ENCODE measurements around the gene NINJ2. TPM values are rescaled to one million over a fixed set of nuclear protein-coding genes. Genes with fewer than 3 reads are reported as not detected.
A peak's percentile ranks its signal among the peaks of the same experiment; 100 is the strongest.

The NINJ2 gene
- total RNA-seq, 2 experiments from 2014 or later: 5.1 to 7.5 TPM

DNA sequence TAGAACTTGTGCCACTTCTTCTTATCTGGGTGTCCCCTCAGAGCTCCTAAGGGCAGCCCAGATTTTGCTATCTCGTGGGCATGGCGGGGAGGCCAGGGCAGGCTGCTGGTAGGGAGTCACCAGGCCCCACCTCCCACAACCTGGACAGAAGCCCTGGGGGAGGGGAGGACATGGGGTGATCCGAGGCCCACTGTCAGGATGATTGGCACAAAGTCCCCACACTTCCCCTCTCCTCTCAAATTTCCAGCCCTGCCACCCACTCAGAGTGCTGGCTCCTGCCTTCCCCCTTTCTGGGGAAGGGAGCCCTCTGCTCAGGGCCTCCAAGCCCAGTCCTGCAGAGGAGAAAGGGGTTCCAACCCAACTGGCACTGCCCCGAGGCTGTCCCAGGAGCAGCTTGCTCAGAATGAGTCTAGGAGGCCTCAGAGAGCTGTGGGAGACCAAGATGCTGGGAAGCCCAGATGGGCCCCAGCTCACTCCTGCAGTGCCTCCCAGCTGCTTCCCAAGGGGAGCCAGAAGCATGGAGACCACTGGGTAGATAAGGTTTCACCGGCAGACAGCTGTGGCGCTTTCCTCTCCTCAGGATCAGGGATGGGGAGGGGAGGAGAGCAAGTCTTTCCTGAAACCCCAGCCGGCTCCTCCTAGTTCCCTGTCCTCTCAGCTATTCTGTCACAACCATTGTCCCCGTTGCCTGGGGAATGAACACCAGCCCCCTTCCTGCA is 120.7 kb downstream of the NINJ2 start:
- Mint-ChIP-seq H3K4me3 (no peak overlapping the region), H3K27ac (no peak overlapping the region), H3K27me3 (peaks cover 10% of the 10 kb centered on the region), H3K9me3 (no peaks in the 10 kb centered on the region), H3K4me1 (ENCODE audit: low read depth) (peaks cover 25% of the 10 kb centered on the region), H3K36me3 (no peaks in the 10 kb centered on the region)
- no peak for DNase-seq
- CTCF ChIA-PET: interaction anchor here (1.1 to 3.5 kb wide), 2 partner anchors 8 to 88 kb away, joined by 5 to 50 read pairs; no protein-coding TSS in a partner anchor
- intact Hi-C loops (cut with micrococcal nuclease): no loop called here
- POLR2A ChIA-PET: no interaction called here

DNA sequence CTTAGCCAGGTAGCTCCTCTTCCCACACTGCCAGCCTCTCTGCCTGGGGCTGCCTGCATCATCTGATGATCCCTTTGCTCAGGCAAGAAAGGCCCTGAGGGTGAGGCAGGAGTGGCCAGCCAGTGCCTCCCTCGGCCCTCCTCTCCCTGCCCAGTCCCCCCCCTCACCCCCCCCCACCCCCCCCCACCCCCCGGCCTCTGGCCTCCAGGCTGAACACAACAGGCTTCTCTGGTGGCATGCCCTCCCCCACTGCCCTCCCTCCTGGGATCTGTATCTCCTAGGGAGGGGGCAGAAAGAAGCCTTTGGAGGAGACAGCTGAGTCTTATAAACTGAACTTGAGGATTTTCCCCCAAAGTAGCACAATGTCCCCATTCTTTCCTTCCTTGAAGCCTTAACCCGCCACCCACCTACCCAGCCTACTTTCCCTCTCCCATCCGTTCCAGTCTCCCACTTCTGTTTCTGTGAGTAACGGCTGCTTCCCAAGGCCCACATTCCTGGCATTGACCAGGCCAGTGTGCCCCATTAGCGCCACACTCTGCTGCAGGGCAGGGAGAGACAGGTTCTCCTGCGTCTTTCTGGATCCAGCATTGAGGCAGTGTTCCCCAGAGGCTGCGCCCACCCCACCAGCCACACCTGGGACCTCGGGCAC is 121.4 kb downstream of the NINJ2 start:
- intact Hi-C loops (cut with micrococcal nuclease): no loop called here
- ChIA-PET CTCF (interaction anchor here (1.1 to 6.4 kb wide), 3 partner anchors 9 to 99 kb away, joined by 4 to 53 read pairs (median 5); no protein-coding TSS in a partner anchor), POLR2A (no interaction called here)
- Mint-ChIP-seq H3K36me3 (no peaks in the 10 kb centered on the region), H3K9me3 (no peaks in the 10 kb centered on the region), H3K27ac (no peak overlapping the region), H3K27me3 (peaks cover 8% of the 10 kb centered on the region), H3K4me1 (ENCODE audit: low read depth) (peaks cover 22% of the 10 kb centered on the region), H3K4me3 (no peak overlapping the region)
- DNase-seq: no peak

DNA sequence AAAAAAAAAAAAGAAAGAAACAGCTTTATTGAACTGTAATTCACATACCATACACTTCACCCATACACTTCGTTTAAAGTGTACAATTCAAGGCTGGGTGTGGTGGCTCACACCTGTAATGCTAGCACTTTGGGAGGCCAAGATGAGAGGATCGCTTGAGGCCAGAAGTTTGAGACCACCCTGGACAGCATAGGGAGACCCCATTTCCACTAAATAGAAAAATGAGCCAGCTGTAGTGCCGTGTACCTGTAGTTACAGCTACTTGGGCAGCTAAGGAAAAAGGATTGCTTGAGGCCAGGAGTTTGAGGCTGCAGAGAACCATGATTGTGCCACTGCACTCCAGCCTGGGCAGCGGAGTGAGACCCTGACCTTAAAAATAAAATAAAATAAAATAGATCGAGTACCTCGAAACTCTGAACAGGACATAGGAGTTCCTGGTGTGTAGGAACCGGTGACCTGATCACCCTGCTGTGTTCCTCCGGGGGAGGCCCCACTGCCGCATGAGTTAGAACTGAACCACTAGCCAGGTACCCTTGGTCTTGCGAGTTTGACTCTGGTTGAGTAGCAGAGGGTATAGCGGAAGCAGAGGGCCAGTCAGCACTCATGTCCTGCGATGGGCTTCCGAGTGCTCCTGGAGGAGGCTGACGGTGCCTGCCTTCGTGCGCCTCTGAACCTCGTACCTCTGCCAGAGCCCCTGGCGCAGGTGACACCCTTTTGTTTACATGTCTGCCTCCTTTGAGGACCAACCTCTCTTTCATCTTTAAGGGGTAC is 123.5 kb downstream of the NINJ2 start:
- CTCF ChIA-PET: interaction anchor here (1.2 to 6.4 kb wide), 4 partner anchors 8 to 91 kb away, joined by 3 to 53 read pairs (median 10); no protein-coding TSS in a partner anchor
- H3K36me3 Mint-ChIP-seq: no peaks in the 10 kb centered on the region
- H3K27ac Mint-ChIP-seq: no peak overlapping the region
- H3K27me3 Mint-ChIP-seq: peaks cover 5% of the 10 kb centered on the region
- no peak for DNase-seq
- H3K9me3 Mint-ChIP-seq: no peaks in the 10 kb centered on the region
- intact Hi-C loops (cut with micrococcal nuclease): no loop called here
- POLR2A ChIA-PET: no interaction called here
- peaks cover 20% of the 10 kb centered on the region for H3K4me1 Mint-ChIP-seq (ENCODE audit: low read depth)
- H3K4me3 Mint-ChIP-seq: no peak overlapping the region

- Mint-ChIP-seq H3K4me1 (ENCODE audit: low read depth) (peaks cover 20% of the 10 kb centered on the region), H3K36me3 (no peaks in the 10 kb centered on the region), H3K27me3 (no peaks in the 10 kb centered on the region), H3K9me3 (no peaks in the 10 kb centered on the region), H3K4me3 (no peak overlapping the region), H3K27ac (peak overlapping the region; percentile 36)
- POLR2A ChIA-PET: interaction anchor here (0.6 kb wide), 1 partner anchor 205 kb away, joined by 3 read pairs; no protein-coding TSS in a partner anchor
- CTCF ChIA-PET: interaction anchor here (1.2 to 6.4 kb wide), 5 partner anchors 8 to 90 kb away, joined by 3 to 53 read pairs (median 6); no protein-coding TSS in a partner anchor
- peak; percentile 33 for DNase-seq
- intact Hi-C loops (cut with micrococcal nuclease): no loop called here
Measured at GRCh38 chr12:538731-539539, 124.3 kb downstream of the NINJ2 start.

DNA sequence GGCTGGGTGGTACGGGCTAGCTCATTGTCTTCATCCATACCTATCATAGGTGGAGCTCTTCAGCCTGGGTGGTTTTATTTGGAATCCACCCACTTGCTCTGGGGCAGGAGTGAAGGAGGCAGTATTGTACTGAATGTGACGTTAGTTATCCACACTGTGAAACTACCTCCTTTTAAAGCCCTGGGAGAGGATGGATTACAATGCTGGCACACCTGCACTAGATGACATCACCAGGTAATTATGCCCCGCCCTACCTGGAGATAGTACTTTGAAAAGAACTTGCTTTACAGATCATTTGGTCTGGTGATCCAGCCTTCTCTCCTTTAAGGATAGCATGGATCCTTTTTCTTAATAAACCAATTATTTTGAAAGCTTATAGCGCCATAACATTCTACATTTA is 125.5 kb downstream of the NINJ2 start:
- intact Hi-C loops (cut with micrococcal nuclease): no loop called here
- CTCF ChIA-PET: interaction anchor here (1.3 to 6.4 kb wide), 4 partner anchors 10 to 89 kb away, joined by 3 to 53 read pairs (median 10); no protein-coding TSS in a partner anchor
- Mint-ChIP-seq H3K4me1 (ENCODE audit: low read depth) (peaks cover 20% of the 10 kb centered on the region), H3K4me3 (no peak overlapping the region), H3K27me3 (no peaks in the 10 kb centered on the region), H3K9me3 (peaks cover 1% of the 10 kb centered on the region), H3K36me3 (no peaks in the 10 kb centered on the region), H3K27ac (no peak overlapping the region)
- POLR2A ChIA-PET: no interaction called here
- DNase-seq: no peak

DNA sequence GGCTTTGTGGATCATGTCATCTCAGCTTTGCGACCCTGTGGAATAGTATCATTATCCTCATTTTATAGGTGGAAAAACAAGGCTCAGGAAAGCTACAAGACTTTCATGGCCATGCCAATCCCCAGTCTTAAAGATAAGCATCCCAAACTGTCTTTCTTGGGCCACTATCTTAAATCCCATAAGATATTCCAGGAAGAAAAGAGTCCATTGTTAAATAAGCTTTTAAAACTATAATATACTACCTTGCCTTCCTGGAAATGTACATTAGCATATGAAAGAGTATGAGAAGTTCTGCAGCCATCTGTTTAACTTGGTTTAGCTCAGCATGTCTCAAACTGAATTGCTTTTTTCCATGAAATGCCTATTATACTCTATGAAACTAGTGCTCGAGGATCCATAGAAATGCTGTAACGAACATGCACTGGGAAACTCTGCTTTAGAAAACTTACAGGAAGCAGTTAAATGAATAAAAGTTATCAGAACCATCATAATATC is 126.4 kb downstream of the NINJ2 start:
- POLR2A ChIA-PET: no interaction called here
- intact Hi-C loops (cut with micrococcal nuclease): no loop called here

DNA sequence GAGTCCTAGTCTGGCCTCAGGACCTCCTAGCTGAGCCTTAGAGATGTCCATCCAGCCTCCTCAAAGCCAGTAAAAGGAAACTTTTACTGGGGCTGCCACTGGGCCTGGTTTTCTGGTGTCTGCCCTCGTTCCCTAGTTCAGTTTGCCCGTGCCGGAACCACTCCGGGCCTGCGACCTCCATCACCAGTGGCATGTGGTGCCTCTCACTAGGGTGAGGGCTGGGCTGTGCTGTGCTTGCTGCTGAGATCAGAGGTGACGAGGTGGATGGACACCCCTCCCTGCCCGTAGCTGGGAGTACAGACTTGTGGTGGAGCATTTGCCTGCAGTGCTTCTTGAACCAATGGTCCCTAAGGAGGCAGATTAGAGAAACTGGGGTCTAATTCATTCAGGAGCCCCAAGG is 127.8 kb downstream of the NINJ2 start:
- peaks cover 13% of the 10 kb centered on the region for H3K9me3 Mint-ChIP-seq
- H3K4me3 Mint-ChIP-seq: no peak overlapping the region
- H3K4me1 Mint-ChIP-seq (ENCODE audit: low read depth): peaks cover 17% of the 10 kb centered on the region
- no peaks in the 10 kb centered on the region for H3K27me3 Mint-ChIP-seq
- peaks cover 5% of the 10 kb centered on the region for H3K36me3 Mint-ChIP-seq
- intact Hi-C loops (cut with micrococcal nuclease): no loop called here
- no peak for DNase-seq
- ChIA-PET CTCF (interaction anchor here (1.2 to 6.4 kb wide), 3 partner anchors 12 to 107 kb away, joined by 4 to 53 read pairs (median 6); no protein-coding TSS in a partner anchor), POLR2A (no interaction called here)
- no peak overlapping the region for H3K27ac Mint-ChIP-seq

More for the DNA sequence above, 126.4 kb downstream of the NINJ2 start:
- Mint-ChIP-seq H3K27ac (no peak overlapping the region), H3K4me3 (no peak overlapping the region), H3K36me3 (peaks cover 5% of the 10 kb centered on the region), H3K27me3 (no peaks in the 10 kb centered on the region), H3K4me1 (ENCODE audit: low read depth) (peaks cover 20% of the 10 kb centered on the region), H3K9me3 (peaks cover 11% of the 10 kb centered on the region)
- DNase-seq: no peak
- CTCF ChIA-PET: interaction anchor here (1.2 to 6.4 kb wide), 4 partner anchors 10 to 108 kb away, joined by 3 to 53 read pairs (median 5); no protein-coding TSS in a partner anchor

DNA sequence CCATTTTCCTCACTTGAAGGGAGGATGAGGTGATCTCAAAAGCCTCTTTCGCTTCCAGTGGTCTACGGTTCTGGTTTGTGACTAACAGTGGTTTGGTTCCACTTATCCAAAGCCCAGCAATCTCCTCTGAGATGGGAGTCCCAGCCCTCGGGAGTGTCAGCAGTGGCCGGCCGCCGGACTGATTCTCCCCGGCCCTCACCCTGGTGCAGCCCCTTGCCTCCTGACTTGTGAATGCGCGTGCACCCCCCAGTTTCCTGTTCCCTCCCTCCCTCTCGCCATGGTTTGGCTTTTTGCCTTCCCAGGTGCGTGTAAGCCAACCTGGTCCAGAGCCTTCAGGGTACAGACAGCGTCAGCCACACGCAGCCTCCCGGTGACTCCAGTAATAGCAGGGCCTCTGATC is 129.0 kb downstream of the NINJ2 start:
- DNase-seq: no peak
- ChIA-PET CTCF (no interaction called here), POLR2A (no interaction called here)
- Mint-ChIP-seq H3K27ac (no peak overlapping the region), H3K4me3 (no peak overlapping the region), H3K36me3 (peaks cover 5% of the 10 kb centered on the region), H3K9me3 (peaks cover 13% of the 10 kb centered on the region), H3K27me3 (no peaks in the 10 kb centered on the region), H3K4me1 (ENCODE audit: low read depth) (peaks cover 7% of the 10 kb centered on the region)
- intact Hi-C loops (cut with micrococcal nuclease): no loop called here

DNA sequence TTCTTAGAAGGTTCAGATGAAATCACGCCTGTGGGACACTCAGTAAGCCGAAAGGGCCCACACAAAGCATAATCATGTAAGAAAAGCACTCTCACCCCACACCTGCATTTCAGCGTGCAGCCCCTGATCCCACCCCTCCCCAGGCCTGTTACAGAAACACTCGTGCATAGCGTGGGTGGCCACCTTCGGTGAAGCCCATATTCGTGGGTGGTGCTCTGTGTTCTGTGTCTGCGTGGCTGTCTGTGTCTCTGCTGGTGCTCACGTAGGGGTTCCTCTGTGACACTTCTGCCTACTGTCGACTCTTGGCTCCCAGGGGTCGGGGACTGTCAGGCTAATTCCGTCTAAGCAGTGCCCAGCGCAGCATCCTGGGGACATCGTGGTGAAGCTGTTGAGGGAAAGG is 129.5 kb downstream of the NINJ2 start:
- intact Hi-C loops (cut with micrococcal nuclease): no loop called here
- Mint-ChIP-seq H3K36me3 (peaks cover 5% of the 10 kb centered on the region), H3K9me3 (peaks cover 13% of the 10 kb centered on the region), H3K27me3 (no peaks in the 10 kb centered on the region), H3K4me1 (ENCODE audit: low read depth) (peaks cover 2% of the 10 kb centered on the region), H3K27ac (no peak overlapping the region), H3K4me3 (no peak overlapping the region)
- DNase-seq: no peak
- POLR2A ChIA-PET: no interaction called here
- CTCF ChIA-PET: no interaction called here

- ChIA-PET CTCF (interaction anchor here (1.2 to 1.7 kb wide), 2 partner anchors 14 to 90 kb away, joined by 3 to 4 read pairs; no protein-coding TSS in a partner anchor), POLR2A (no interaction called here)
- Mint-ChIP-seq H3K27ac (no peak overlapping the region), H3K36me3 (peaks cover 5% of the 10 kb centered on the region), H3K4me1 (ENCODE audit: low read depth) (no peaks in the 10 kb centered on the region), H3K9me3 (peaks cover 13% of the 10 kb centered on the region), H3K27me3 (no peaks in the 10 kb centered on the region), H3K4me3 (no peak overlapping the region)
- DNase-seq: no peak
- intact Hi-C loops (cut with micrococcal nuclease): no loop called here
Measured at GRCh38 chr12:532908-533565, 130.2 kb downstream of the NINJ2 start.
